Measurements from ENCODE around the gene ZCWPW2. TPM values are rescaled to one million over a fixed set of nuclear protein-coding genes. Genes with fewer than 3 reads are reported as not detected.

The ZCWPW2 gene
- total and polyA plus RNA-seq, 4 donors = 1.5 to 2.1 (median 1.8) TPM

- no peak overlapping the region for H3K4me3 ChIP-seq (ENCODE audit: low read depth, low read length)
- H3K4me1 ChIP-seq (ENCODE audit: control insufficient read depth, insufficient read depth, low read length) = no peaks in the 10 kb centered on the region
- H3K27ac ChIP-seq (ENCODE audit: low read depth, low read length) = no peak overlapping the region
- no peaks in the 10 kb centered on the region for H3K27me3 ChIP-seq (ENCODE audit: control insufficient read depth, insufficient read depth, low read length)
- H3K36me3 ChIP-seq (ENCODE audit: control insufficient read depth, insufficient read depth, low read length) = no peaks in the 10 kb centered on the region
- DNase-seq (ENCODE audit: low read depth in 4 of 6, low spot score in 6 of 6) = peak in 5 of 6 donors; percentile 29 to 87 (median 37)
- H3K9me3 ChIP-seq (ENCODE audit: control insufficient read depth, insufficient read depth, low read length) = peaks cover 7% of the 10 kb centered on the region
Measured at GRCh38 chr3:28476194-28476593, 127.7 kb downstream of the ZCWPW2 start.

- H3K27ac ChIP-seq (ENCODE audit: low read depth, low read length) = no peak overlapping the region
- H3K36me3 ChIP-seq (ENCODE audit: control insufficient read depth, insufficient read depth, low read length) = no peaks in the 10 kb centered on the region
- H3K4me1 ChIP-seq (ENCODE audit: control insufficient read depth, insufficient read depth, low read length) = no peaks in the 10 kb centered on the region
- peaks cover 5% of the 10 kb centered on the region for H3K9me3 ChIP-seq (ENCODE audit: control insufficient read depth, insufficient read depth, low read length)
- DNase-seq (ENCODE audit: low read depth in 4 of 6, low spot score in 6 of 6) = no peak
- H3K27me3 ChIP-seq (ENCODE audit: control insufficient read depth, insufficient read depth, low read length) = no peaks in the 10 kb centered on the region
- H3K4me3 ChIP-seq (ENCODE audit: low read depth, low read length) = no peak overlapping the region
- WGBS (ENCODE audit: insufficient coverage) = 20% methylated on average over 2 of the region's 5 CpGs
Measured at GRCh38 chr3:28476764-28477163, 128.2 kb downstream of the ZCWPW2 start.

GRCh38 chr3:28485164-28485563 lies 136.6 kb downstream of the ZCWPW2 start:
- Histone ChIP-seq H3K36me3 (ENCODE audit: control insufficient read depth, insufficient read depth, low read length) (no peaks in the 10 kb centered on the region), H3K27me3 (ENCODE audit: control insufficient read depth, insufficient read depth, low read length) (no peaks in the 10 kb centered on the region), H3K27ac (ENCODE audit: low read depth, low read length) (no peak overlapping the region), H3K4me3 (ENCODE audit: low read depth, low read length) (no peak overlapping the region), H3K9me3 (ENCODE audit: control insufficient read depth, insufficient read depth, low read length) (no peaks in the 10 kb centered on the region), H3K4me1 (ENCODE audit: control insufficient read depth, insufficient read depth, low read length) (no peaks in the 10 kb centered on the region)
- no peak for DNase-seq (ENCODE audit: low read depth in 4 of 6, low spot score in 6 of 6)

- no peaks in the 10 kb centered on the region for H3K27me3 ChIP-seq (ENCODE audit: control insufficient read depth, insufficient read depth, low read length)
- no peaks in the 10 kb centered on the region for H3K36me3 ChIP-seq (ENCODE audit: control insufficient read depth, insufficient read depth, low read length)
- no peaks in the 10 kb centered on the region for H3K9me3 ChIP-seq (ENCODE audit: control insufficient read depth, insufficient read depth, low read length)
- no peak overlapping the region for H3K4me3 ChIP-seq (ENCODE audit: low read depth, low read length)
- no peaks in the 10 kb centered on the region for H3K4me1 ChIP-seq (ENCODE audit: control insufficient read depth, insufficient read depth, low read length)
- DNase-seq (ENCODE audit: low read depth in 4 of 6, low spot score in 6 of 6) = no peak
- H3K27ac ChIP-seq (ENCODE audit: low read depth, low read length) = no peak overlapping the region
Measured at GRCh38 chr3:28495301-28495700, 146.8 kb downstream of the ZCWPW2 start.

- 38% methylated on average over 3 of the region's 6 CpGs for WGBS (ENCODE audit: insufficient coverage)
- H3K4me1 ChIP-seq (ENCODE audit: control insufficient read depth, insufficient read depth, low read length) = no peaks in the 10 kb centered on the region
- H3K36me3 ChIP-seq (ENCODE audit: control insufficient read depth, insufficient read depth, low read length) = no peaks in the 10 kb centered on the region
- DNase-seq (ENCODE audit: low read depth in 4 of 6, low spot score in 6 of 6) = no peak
- no peaks in the 10 kb centered on the region for H3K27me3 ChIP-seq (ENCODE audit: control insufficient read depth, insufficient read depth, low read length)
- H3K9me3 ChIP-seq (ENCODE audit: control insufficient read depth, insufficient read depth, low read length) = no peaks in the 10 kb centered on the region
- H3K27ac ChIP-seq (ENCODE audit: low read depth, low read length) = no peak overlapping the region
- no peak overlapping the region for H3K4me3 ChIP-seq (ENCODE audit: low read depth, low read length)
Measured at GRCh38 chr3:28502397-28502937, 153.9 kb downstream of the ZCWPW2 start.

GRCh38 chr3:28504976-28505375 lies 156.5 kb downstream of the ZCWPW2 start:
- Histone ChIP-seq H3K27ac (ENCODE audit: low read depth, low read length) (no peak overlapping the region), H3K36me3 (ENCODE audit: control insufficient read depth, insufficient read depth, low read length) (no peaks in the 10 kb centered on the region), H3K9me3 (ENCODE audit: control insufficient read depth, insufficient read depth, low read length) (no peaks in the 10 kb centered on the region), H3K4me3 (ENCODE audit: low read depth, low read length) (no peak overlapping the region), H3K27me3 (ENCODE audit: control insufficient read depth, insufficient read depth, low read length) (no peaks in the 10 kb centered on the region), H3K4me1 (ENCODE audit: control insufficient read depth, insufficient read depth, low read length) (no peaks in the 10 kb centered on the region)
- no CpG with 5 or more reads among the region's 1 CpG for WGBS (ENCODE audit: insufficient coverage)
- DNase-seq (ENCODE audit: low read depth in 4 of 6, low spot score in 6 of 6) = peak in 2 of 6 donors; percentile 15 to 16

- no peaks in the 10 kb centered on the region for H3K9me3 ChIP-seq (ENCODE audit: control insufficient read depth, insufficient read depth, low read length)
- no peaks in the 10 kb centered on the region for H3K36me3 ChIP-seq (ENCODE audit: control insufficient read depth, insufficient read depth, low read length)
- 100% methylated on average over 2 of the region's 3 CpGs for WGBS (ENCODE audit: insufficient coverage)
Measured at GRCh38 chr3:28521663-28522062, 173.1 kb downstream of the ZCWPW2 start.

GRCh38 chr3:28542351-28542750 lies 193.8 kb downstream of the ZCWPW2 start:
- no peak for DNase-seq (ENCODE audit: low read depth in 4 of 6, low spot score in 6 of 6)
- H3K9me3 ChIP-seq (ENCODE audit: control insufficient read depth, insufficient read depth, low read length) = no peaks in the 10 kb centered on the region
- no peaks in the 10 kb centered on the region for H3K4me1 ChIP-seq (ENCODE audit: control insufficient read depth, insufficient read depth, low read length)
- no peak overlapping the region for H3K27ac ChIP-seq (ENCODE audit: low read depth, low read length)
- no peak overlapping the region for H3K4me3 ChIP-seq (ENCODE audit: low read depth, low read length)
- whole genome bisulfite sequencing (ENCODE audit: insufficient coverage) = 50% methylated on average over 1 of the region's 1 CpG
- no peaks in the 10 kb centered on the region for H3K27me3 ChIP-seq (ENCODE audit: control insufficient read depth, insufficient read depth, low read length)
- H3K36me3 ChIP-seq (ENCODE audit: control insufficient read depth, insufficient read depth, low read length) = no peaks in the 10 kb centered on the region

More at GRCh38 chr3:28521663-28522062, 173.1 kb downstream of the ZCWPW2 start:
- no peak for DNase-seq (ENCODE audit: low read depth in 4 of 6, low spot score in 6 of 6)
- Histone ChIP-seq H3K4me3 (ENCODE audit: low read depth, low read length) (no peak overlapping the region), H3K4me1 (ENCODE audit: control insufficient read depth, insufficient read depth, low read length) (no peaks in the 10 kb centered on the region), H3K27ac (ENCODE audit: low read depth, low read length) (no peak overlapping the region), H3K27me3 (ENCODE audit: control insufficient read depth, insufficient read depth, low read length) (no peaks in the 10 kb centered on the region)

GRCh38 chr3:28544236-28544635 lies 195.7 kb downstream of the ZCWPW2 start:
- H3K27me3 ChIP-seq (ENCODE audit: control insufficient read depth, insufficient read depth, low read length) = no peaks in the 10 kb centered on the region
- 76% methylated on average over 2 of the region's 3 CpGs for WGBS (ENCODE audit: insufficient coverage)
- H3K4me1 ChIP-seq (ENCODE audit: control insufficient read depth, insufficient read depth, low read length) = no peaks in the 10 kb centered on the region
- H3K36me3 ChIP-seq (ENCODE audit: control insufficient read depth, insufficient read depth, low read length) = no peaks in the 10 kb centered on the region
- no peaks in the 10 kb centered on the region for H3K9me3 ChIP-seq (ENCODE audit: control insufficient read depth, insufficient read depth, low read length)
- no peak overlapping the region for H3K4me3 ChIP-seq (ENCODE audit: low read depth, low read length)
- H3K27ac ChIP-seq (ENCODE audit: low read depth, low read length) = no peak overlapping the region
- peak in 1 of 6 donors; percentile 25 for DNase-seq (ENCODE audit: low read depth in 4 of 6, low spot score in 6 of 6)

GRCh38 chr3:28544831-28545230 lies 196.3 kb downstream of the ZCWPW2 start:
- Histone ChIP-seq H3K27me3 (ENCODE audit: control insufficient read depth, insufficient read depth, low read length) (no peaks in the 10 kb centered on the region), H3K27ac (ENCODE audit: low read depth, low read length) (no peak overlapping the region), H3K9me3 (ENCODE audit: control insufficient read depth, insufficient read depth, low read length) (no peaks in the 10 kb centered on the region), H3K4me1 (ENCODE audit: control insufficient read depth, insufficient read depth, low read length) (no peaks in the 10 kb centered on the region), H3K4me3 (ENCODE audit: low read depth, low read length) (no peak overlapping the region), H3K36me3 (ENCODE audit: control insufficient read depth, insufficient read depth, low read length) (no peaks in the 10 kb centered on the region)
- no CpG with 5 or more reads among the region's 1 CpG for WGBS (ENCODE audit: insufficient coverage)
- DNase-seq (ENCODE audit: low read depth in 4 of 6, low spot score in 6 of 6) = no peak
